Sigmoid colon (tissue), 4 donors: ENCODE data around the gene ADGRG6.

Experiments used
- CTCF ChIP-seq, 4 experiments: fragments of 450-650 bp in 3 of 4; fragments of 200-600 bp in 1 of 4; IDR thresholded peaks; one replicate each; pipeline ENCODE4 v1.5.1; 2016 to 2019; ENCODE audit warnings: antibody characterized with exemption in 4 of 4, mild to moderate bottlenecking in 3 of 4, moderate library complexity in 2 of 4
- EP300 ChIP-seq, 4 donors: sonication (generic); formaldehyde crosslinking; IDR thresholded peaks; one replicate each; pipeline ENCODE4 v1.6.1; 2017; ENCODE audit warnings: antibody characterized with exemption in 4 of 4

DNA sequence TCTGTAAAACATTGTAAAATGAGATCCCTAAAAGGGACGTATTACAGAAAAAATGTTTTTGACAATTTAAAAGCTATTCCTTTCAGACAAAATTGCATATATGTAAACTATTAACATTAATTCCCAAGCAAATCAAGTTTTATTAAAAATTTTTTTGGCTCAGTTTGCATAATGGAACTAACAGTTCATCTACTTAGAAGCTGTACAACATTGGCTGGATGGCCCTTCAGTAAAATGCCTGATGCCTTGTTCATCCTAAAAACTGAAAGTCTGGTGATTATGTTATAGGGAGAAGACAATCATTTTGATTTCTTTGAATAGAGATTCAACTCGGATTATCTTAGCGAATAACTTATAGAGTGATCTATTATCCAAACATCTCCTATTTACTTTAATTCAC is 52.8 kb downstream of the ADGRG6 start:
- no peak for TF ChIP-seq EP300 (IDR thresholded peaks at IDR 0.05)
- TF ChIP-seq CTCF (IDR thresholded peaks at IDR 0.05), result no peak
